ENCODE measurements around the gene ITGB7.

DNA sequence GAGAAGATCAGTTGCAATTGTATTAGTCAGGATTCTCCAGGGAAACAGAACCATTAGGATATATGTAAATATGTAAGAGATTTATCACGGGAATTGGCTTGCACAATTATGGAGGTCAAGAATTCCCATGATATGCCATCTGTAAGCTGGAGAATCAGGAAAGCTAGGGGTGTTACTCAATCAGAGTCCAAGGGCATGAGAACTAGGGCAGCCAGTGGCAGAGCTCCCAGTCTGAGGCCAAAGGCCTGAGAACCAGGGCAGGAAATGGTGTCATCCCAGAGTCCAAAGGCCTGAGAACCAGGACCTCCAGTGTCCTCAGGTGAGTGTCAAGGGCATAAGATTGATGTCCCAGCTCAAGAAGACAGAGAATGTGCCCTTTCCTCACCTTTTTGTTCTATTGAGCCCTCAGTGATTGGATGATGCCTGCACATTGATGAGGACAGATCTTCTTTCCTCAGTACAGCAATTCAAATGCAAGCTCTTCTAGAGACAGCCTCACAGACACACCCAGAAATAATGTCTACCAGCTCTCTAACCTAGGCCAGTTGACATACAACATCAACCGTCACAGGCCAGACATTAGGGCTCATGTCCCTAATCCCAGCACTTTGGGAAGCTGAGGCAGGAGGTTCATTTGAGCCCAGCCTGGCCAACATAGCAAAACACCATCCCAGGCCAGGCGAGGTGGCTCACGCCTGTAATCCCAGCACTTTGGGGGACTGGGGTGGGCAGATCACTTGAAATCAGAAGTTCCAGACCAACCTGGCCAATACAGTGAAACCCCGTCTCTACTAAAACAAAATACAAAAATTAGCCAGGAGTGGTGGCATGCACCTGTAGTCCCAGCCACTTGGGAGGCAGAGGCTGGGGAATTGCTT, 61.4 kb downstream of the ITGB7 start:
- no peak for TF ChIP-seq GATA2 (IDR thresholded peaks at IDR 0.05; ENCODE audit: low read depth, low read length)
- TF ChIP-seq GATA3 (IDR thresholded peaks at IDR 0.05; ENCODE audit: low read depth, low read length): no peak

Measured in SH-SY5Y (cell line).